ENCODE measurements around the gene FAM174C.

DNA sequence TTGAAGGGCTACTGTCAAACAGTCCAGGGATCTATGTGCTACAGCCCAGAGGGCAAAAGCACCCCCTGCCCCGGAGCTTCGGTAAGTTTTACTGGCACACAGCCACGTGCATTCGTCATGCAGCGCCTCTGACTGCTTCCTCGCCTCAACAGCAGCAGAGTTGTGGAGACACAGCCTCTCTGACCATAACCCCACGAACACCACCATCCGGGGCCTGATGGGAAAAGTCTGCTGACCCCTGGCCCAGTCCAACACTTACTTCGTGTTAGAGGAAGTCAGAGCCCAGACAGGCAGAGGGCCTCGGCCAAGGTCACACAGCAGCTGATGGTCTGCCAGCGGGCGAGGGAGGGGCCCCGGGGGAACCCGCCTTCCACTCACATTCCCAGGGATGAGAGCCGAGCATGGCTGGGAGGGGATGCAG is 42.7 kb upstream of the FAM174C start:
- TF ChIP-seq, protein P1, sequence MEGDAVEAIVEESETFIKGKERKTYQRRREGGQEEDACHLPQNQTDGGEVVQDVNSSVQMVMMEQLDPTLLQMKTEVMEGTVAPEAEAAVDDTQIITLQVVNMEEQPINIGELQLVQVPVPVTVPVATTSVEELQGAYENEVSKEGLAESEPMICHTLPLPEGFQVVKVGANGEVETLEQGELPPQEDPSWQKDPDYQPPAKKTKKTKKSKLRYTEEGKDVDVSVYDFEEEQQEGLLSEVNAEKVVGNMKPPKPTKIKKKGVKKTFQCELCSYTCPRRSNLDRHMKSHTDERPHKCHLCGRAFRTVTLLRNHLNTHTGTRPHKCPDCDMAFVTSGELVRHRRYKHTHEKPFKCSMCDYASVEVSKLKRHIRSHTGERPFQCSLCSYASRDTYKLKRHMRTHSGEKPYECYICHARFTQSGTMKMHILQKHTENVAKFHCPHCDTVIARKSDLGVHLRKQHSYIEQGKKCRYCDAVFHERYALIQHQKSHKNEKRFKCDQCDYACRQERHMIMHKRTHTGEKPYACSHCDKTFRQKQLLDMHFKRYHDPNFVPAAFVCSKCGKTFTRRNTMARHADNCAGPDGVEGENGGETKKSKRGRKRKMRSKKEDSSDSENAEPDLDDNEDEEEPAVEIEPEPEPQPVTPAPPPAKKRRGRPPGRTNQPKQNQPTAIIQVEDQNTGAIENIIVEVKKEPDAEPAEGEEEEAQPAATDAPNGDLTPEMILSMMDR (IDR thresholded peaks at IDR 0.05) = no peak
- TF ChIP-seq EP300 (IDR thresholded peaks at IDR 0.05) (no peak), POLR2A (IDR thresholded peaks at IDR 0.05) (no peak)
